ENCODE results near the gene SLC7A6OS.

SLC7A6OS gene

DNA sequence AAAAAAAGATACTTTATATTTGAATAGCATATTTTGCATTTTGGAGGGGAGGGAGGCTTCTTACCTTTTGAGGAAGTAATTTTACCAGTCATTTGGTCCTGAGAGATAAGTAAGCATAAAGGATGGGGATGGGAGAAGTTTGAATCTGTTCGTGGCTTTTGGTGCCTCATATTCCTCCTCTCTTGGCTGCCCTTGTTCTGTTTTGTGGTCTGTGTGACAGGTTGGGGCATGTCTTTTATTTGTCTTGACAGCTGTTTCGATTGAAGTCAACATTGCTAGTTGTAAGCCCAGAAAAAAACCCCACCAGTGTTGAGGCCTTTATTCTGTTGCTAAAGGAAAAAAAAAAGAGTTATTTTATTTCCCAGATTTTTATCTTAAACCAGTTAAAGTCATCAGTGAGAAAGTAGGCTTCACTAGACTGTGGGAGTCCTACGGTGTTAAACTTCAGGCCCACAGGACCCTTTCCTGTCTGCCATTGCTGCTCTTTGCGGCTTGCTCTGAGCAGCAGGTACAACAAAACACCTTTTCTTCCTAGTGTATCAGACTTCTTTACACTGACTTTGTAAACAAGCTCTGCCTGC is 35.0 kb downstream of the SLC7A6OS start:
- no peak for DNase-seq

DNA sequence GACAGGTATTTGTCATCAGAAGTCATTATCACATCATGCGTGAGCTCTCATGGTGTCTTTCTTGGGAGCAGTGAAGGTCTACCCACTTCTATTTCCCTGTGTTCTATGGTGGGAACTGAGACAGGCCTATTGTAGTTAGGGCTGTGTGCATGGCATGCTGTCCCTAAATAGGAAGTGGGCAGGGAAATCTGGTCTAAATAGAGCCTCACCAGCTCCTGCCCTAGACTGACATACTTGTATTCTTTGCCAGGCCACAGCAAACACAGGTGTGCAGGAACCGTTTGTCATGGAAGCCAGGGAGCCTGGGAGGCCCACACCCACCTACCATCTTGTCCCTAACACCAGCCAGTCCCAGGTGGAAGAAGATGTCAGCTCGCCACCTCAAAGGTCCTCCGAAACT is 36.3 kb downstream of the SLC7A6OS start:
- DNase-seq: no peak

DNA sequence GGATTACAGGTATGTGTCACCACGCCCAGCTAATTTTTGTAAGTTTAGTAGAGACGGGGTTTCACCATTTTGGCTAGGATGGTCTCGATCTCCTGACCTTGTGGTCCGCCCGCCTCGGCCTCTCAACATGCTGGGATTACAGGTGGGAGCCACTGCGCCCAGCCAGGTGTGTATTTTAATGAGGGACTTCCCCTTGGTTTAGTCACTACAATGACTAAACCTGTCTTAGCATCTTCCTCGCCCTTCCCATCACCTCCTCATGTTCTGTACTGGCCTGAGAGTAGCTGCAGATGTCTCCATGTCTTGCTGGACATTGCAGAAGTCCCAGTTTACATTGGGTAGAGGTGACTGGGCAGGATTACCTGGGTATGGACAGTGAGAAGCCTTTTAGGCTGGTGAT is 36.9 kb downstream of the SLC7A6OS start:
- no peak for DNase-seq

DNA sequence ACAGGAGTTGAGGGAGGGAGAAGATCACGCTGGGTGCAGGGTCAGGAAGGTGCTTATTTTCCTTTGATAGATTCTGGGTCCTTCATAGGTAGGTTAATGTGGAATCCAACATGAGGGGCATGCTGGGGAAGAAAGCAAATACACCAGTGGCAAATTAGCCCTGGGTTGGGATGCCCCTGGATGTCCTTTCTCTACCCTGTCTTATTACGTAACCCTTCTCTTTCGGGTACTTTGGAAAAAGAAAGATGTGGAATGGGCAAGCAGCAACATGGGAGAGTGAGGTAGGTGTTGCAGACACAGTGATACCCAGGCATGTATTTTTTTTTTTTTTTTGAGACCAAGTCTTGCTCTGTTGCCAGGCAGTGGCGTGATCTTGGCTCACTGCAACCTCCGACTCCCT is 37.3 kb downstream of the SLC7A6OS start:
- DNase-seq: no peak

DNA sequence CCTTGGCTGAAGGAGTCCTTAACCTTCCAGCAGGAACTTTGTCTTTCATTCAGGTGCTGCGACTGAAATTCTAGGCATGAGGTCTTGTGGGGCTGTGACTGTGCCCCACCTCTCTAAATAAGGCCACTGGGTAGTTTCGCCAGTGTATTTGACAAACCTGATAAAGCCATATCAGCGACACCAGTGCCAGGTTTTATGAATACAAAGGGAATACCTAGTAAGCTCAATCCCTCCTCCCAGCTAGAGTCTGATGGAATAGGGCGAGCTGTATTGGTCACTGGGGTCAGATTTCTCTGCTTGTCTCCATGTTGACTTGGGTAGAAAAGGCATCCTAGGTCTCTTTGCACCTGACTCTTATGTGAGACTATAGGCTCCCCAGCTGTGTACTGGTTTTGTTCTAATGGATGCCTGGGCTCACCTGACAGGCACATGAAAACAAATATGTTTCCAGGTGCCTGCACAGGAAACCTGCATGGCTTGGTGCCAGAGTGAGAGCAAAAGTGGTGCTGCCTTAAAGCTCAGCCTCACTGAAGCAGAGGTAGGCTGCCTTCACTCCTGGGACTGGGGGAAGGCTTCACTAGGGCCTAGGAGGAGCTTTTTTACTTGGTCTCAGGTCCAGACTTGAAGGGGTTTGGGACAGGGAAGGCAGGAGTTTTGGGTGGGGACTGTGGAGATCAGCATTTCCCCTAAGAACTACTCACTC is 38.1 kb downstream of the SLC7A6OS start:
- no peak for DNase-seq

DNA sequence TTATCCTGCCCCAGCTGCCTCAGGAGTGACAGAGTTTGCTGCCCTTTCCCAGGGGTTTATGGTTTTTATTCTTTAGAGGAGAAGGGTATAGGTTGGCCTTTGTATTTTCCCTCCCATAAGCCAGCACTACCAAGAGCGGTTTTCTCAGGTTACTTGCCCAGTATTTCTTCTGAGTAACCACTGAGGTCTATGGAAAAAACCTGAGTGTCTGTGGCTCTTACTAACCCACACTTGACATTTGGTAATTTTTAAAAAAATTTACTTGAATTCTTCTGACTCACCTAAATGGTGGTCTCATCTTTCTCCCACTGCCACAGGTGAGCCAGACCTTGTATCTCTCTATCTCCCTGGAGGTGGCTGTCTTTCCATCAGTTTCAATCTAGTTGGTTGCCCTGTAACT is 40.4 kb downstream of the SLC7A6OS start:
- no peak for DNase-seq

DNA sequence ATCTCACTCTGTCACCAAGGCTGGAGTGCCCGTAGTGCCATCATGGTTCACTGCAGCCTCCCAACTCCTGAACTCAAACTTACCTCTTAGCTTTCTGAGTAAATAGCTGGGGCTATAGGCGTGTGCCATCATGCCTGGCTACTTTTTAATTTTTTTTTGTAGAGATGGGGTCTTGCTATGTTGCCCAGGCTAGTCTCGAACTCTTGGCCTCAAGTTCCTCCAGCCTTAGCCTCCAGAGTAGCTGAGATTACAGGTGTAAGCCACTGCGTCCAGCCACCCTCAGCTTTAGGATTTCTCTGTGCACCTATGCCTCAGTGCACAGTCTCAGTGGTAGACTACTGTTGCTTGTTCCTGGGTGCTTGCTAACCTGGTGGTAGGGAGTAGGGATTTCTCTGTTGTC is 41.0 kb downstream of the SLC7A6OS start:
- no peak for DNase-seq

DNA sequence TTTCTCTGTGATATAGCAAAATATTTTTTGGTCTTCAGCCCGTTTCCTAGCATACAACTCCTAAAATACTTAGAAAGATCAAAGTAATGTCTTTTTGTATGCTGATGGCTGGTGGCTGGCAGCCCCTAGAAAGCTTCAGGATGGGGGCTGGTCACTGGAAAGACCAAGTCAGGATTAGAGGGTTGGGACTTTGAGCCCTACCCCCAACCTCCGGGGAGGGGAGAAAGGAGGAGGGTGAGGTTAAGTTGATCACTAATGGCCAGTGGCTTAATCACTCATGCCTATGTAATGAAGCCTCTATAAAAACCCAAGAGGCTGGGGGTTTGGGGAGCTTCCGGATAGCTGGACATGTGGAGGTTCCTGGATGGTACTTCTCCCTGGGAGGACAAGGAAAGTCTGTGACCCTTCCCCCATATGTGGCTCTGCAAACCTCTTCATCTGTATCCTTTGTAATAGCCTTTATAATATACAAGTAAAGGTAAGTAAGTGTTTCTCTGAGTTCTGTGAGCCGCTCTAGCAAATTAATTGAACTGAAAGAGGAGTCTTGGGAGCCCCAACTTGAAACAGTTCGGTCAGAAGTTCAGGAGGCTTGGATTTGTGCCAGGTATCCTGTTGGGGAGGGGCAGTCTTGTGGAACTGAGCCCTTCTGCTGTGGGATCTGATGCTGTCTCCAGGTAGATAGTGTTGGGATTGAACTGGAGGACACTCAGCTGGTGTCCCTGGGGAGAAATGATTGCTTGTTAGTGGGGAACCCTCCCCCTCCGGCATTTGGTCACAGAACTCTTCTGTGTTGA is 42.9 kb downstream of the SLC7A6OS start:
- DNase-seq: peak; percentile 86

DNA sequence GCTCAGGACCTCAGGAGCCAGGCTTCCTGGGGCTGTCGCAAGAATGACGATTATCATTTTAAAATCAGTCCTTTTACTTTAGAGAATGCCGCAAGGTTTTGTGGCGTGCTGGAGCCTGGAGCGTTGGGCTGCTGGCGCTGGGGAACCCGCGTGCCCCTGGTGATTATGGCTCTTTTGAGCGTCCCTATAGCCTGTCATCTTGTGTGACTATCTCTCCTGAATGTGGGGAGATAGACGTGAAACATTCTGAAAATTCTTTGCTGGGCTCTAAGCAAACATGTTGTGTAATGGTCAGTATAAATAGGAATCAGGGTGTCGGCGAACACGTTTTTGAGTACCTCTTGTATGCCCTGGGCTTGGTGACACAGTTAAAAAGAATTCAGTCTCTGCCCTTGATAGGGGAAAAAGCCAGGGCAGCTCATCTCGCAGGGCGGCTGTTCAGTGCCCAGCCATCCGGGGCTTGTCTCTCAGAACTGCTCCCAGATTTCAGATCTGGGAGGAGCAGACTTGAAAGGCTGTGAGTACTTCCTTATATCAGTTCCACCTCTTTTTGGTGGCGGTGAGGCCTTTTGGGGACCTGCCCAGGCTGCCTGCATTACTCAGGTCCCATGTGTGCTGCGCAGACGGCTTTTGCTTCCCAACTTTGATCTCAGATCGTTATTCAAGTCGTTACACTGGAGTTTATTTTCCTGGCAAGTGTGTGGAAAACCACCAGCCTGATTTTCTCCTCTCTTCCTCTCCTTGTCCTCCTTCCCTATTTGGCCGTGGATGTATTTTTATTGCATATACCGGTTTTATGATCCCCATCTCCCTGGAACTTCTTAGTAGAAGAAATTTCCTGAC is 45.4 kb downstream of the SLC7A6OS start:
- peak; percentile 46 for DNase-seq

DNA sequence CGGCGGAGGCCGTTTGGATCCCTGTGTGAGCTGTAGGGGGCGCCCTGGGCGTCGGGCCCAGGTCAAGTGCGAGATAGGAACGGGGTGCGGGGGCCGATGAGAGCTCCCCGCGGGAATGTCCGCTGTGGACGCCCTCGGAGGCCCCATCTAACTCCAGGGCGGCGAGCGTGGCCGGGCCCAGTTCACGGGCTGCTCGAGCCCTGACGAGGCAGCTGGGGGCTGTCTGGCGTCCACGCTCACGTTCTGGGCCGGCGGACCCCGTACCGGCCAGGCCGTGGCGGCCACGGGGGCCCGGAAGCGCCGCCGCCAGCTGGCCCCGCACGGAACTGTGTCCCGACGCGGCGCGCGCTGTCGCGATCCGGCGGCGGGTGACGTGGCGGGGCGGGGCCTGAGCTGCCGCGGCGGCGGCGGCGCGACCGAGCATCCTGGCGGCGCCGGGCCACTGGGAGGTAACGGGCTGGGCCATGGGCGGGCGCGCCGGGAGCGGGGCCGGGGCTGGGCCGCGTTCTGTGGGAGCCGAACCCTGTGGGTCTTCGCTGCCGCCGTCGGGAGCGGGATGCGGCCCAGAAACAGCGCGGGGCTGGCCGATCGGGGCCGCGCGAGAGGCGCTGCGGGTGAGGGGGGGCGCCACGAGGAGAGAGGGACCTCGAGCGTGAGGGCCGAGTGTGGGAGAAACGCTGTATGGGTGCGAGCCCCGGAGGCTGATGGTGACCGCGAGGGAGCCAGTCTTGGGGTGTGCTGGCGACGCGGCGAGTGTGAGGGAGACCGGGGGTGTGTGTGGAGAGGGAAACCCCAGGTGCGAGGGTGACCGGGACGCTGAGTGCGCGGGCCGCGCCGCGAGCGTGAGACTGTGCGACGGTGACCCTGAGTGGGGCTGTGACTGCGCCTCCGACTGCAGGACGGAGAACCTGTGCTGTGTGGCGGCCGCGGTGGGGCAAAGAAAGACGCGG is 46.3 kb downstream of the SLC7A6OS start, which contains the start of gene SLC7A6:
SLC7A6 (plus strand) TSS at position 399 of the 950 bp plus-strand sequence. CDS start 10,201 bp downstream, outside the sequence.
- DNase-seq: peak; percentile 72

DNA sequence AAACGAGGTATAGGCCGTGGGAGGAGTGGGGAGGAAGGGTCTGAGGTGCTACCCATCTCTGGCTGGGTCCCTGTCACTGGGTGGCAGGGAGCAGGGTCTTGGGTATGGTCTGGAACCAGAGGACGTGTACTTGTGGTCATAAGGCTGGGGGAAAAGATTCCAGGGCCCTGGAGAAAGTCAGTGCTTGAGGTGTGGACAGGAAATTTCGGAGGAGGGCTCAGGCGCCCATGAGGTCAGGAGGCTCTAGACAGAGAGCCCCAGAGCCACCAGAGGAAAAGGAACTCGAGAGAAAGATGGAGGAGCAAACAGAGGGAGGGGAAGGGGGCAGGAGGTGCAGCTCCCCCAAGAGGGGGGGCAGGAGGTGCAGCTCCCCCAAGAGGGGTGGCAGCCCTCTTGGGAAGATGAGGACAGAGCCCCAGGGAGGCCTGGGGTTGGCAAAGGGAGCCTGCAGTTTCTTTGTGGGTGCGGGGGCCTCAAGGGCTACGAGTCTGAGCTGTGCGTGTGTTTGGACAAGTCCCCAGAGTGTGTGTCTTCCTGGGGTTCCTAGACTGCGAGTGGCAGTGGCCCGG is 47.1 kb downstream of the SLC7A6OS start:
- no peak for DNase-seq

DNA sequence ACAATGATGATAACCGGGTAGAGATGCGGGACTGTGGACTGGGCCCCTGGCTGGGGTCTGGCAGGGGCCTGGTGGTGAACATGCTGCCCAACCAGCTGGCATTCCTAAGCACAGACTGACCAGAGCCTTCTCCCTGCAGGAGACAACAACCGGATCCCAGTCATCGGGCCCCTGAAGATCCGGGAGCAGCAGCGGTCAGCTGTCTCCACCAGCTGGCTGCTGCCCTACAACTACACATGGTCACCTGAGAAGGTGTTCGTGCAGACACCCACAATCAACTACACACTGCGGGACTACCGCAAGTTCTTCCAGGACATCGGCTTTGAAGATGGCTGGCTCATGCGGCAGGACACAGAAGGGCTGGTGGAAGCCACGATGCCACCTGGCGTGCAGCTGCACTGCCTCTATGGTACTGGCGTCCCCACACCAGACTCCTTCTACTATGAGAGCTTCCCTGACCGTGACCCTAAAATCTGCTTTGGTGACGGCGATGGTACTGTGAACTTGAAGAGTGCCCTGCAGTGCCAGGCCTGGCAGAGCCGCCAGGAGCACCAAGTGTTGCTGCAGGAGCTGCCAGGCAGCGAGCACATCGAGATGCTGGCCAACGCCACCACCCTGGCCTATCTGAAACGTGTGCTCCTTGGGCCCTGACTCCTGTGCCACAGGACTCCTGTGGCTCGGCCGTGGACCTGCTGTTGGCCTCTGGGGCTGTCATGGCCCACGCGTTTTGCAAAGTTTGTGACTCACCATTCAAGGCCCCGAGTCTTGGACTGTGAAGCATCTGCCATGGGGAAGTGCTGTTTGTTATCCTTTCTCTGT is 51.5 kb downstream of the SLC7A6OS start:
- DNase-seq: no peak

DNA sequence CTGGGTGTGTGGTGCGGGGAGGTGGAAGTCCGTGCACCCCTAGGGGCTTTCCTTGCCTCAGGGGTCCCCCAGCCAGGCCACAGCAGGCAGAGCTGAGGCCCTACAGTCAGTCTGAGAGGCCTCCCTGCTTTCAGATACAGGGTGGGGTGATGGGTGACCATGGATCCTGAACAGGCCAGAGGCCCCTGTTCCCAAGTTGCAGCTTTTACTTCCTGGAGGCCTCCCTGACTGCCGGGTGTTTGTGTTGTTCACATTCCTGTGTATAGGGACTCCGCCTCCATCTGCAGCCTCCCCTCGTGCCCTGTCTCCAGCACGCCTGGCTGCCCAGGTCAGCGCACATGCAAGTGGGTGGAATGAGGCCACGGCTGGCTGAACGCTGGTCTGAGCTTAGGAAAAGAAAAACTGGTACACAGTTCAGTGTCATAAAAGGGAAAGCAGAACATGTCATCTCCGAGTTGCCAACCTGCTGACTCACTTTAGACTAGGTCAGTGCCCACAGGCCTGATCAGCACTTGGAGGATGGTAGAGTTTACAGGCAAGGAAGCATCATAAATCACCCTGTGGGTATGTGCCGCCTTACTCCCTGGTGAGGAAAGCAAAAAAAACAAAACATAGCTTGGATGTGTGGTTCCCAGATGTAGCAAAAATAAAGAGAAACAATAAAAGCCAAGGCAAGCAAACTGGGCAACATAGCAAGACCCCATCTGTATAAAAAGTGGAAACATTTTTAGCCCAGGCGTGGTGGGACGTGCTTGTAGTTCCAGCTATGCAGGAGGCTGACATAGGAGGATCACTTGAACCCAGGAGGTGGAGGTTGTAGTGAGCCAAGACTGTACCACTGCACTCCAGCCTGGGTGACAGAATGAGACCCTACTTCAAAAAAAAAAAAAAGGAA is 52.6 kb downstream of the SLC7A6OS start:
- no peak for DNase-seq

DNA sequence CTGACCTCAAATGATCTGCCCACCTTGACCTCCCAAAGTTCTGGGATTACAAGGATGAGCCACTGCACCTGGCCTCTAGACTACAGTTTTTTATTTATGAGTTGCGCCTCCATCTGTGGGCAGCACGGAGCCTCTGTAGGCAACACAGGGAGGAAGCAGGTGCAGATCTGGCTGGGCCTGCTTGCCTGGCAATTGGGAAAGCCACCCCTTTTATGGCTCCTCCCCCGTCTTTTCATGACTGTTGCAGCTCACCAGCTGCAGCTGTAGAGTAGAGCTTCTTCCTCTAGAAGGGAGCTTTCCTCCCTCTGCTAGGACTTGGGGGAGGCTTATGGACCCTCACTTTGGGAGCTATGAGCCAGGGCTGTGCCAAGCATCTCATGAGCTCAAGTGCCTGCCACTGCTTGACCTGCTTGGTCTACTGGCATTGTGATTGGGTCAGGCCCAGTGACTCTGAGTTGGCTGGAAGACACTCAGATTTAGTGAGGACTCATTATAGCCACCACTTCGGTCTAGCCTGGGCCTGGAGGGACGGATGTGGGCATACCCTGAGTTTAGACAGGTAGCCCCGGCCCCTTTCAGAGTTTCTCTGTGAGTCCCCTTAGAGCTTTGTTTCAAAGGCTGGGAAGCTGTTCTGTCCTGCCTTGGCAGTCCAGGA is 53.4 kb downstream of the SLC7A6OS start:
- DNase-seq: peak; percentile 12

DNA sequence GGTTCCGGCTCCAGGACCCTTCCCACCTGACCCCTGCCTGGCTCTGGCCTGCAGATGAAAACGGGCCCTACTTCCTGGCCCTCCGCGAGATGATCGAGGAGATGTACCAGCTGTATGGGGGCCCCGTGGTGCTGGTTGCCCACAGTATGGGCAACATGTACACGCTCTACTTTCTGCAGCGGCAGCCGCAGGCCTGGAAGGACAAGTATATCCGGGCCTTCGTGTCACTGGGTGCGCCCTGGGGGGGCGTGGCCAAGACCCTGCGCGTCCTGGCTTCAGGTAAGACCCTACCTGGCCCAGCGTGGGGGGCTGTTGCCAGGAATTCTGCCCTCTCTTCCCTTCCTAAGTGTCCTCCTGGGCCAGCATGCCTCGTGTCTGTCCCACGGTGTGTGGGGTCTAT is 55.0 kb downstream of the SLC7A6OS start:
- DNase-seq: no peak

DNA sequence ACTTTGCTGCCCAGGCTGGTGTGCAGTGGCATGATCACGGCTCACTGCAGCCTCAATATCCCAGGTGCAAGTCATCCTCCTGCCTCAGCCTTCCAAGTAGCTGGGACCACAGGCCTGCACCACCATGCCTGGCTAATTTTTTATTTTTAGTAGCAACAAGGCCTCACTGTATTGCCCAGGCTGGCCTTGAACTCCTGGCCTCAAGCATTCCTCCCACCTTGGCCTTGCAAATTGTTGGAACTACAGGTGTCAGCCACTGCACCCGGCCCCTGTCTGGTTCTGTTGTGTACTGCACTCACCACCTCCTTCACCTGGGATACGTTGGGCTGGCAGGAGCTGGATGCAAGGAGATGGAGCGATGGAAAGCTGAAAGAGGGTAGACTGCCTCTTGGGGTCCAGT is 57.0 kb downstream of the SLC7A6OS start:
- no peak for DNase-seq

DNA sequence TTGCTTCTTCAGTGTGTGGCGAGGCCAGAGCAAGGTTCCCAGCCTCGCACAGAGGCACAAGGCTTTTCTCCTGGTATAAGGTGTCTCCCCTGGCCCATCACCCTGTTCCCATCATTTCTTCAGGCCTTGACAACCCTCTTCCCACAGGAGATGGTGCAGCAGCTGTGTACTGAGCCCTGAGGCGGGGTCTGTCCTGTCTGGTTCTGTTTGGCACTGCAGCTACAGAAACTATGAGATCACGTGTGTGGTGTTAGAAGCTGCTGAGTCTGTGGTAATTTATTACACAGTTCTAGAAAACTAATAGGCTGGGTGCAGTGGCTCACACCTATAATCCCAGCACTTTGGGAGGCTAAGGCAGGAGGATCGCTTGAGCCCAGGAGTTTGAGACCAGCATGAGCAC is 58.4 kb downstream of the SLC7A6OS start:
- no peak for DNase-seq

DNA sequence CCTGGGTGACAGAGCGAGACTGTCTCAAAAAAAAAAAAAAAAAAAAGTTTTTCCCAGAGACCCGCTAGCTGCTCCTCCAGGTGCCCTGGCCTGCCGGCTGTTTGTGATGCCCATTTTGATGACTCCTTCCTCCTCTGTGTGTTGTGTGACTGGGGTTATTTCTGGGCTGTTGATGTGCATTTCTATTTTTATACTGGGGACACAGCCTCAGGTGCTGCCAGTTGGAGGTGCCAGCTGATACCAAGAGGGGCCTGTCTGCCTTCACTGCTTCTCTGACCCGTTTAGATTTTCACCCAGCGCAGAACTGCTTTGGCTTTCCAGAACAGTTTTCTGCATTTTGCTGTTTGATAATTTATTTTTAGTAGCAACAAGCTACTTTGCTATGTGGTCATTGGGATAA is 58.9 kb downstream of the SLC7A6OS start:
- no peak for DNase-seq

DNA sequence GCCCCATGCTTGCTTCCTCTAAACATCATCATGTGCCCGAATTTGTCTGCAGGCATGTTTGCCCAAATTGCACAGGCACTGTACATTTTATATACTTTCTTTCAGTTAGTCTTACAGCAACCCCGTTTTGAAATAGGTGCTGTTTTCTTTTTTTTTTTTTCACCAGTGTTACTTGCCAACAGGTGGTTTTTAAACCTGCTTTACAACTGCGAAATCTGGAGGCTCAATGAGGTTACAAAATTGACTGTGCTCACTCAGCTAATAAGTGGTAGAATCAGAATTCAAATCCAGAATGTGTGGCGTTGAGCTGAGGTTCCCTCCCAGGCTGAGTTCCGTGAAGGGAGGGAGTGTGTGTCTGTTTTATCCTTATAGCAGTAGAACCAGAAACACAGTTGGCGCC is 59.8 kb downstream of the SLC7A6OS start:
- DNase-seq: no peak

Data from NCI-H82 (cell line).